HCT116 (cell line): ENCODE measurements around the gene ACAP3. TPM values are rescaled to one million over a fixed set of nuclear protein-coding genes. Genes with fewer than 3 reads are reported as not detected.
A peak's percentile ranks its signal among the peaks of the same experiment; 100 is the strongest.

Experiments
- ATAC-seq: fragments of 200-7000 bp; cut with Tn5 transposase; 2 replicates; pipeline ENCODE4 v1.9.1; 2020; ENCODE audit warnings: mild to moderate bottlenecking, moderate library complexity
- BruUV-seq: library from RNA; stranded (reverse); fragments of 400-500 nt; replicated peaks from 2 replicates; lab custom pipeline; 2021; lab: Mats Ljungman, UMichigan
- CTCF ChIA-PET: fragments of 300-600 bp; sonication (Branson Sonifier 250); formaldehyde crosslinking; loops from one replicate; lab custom pipeline; 2021; ENCODE audit warnings: antibody characterized with exemption; lab: Charles Lee
- POLR2A ChIA-PET: fragments of 300-600, 350-600 bp; sonication (Branson Sonifier 250); formaldehyde crosslinking; loops from one replicate; lab custom pipeline; 2021; ENCODE audit warnings: antibody characterized with exemption; lab: Charles Lee
- RAD21 ChIA-PET, 2 experiments: fragments of 300-600 bp; sonication (Branson Sonifier 250); formaldehyde crosslinking; loops; one replicate each; lab custom pipeline; 2023; ENCODE audit warnings: low total read pairs in 2 of 2; ENCODE audit not compliant: uncharacterized antibody in 2 of 2, unreplicated experiment in 2 of 2, low non-redundant PET in 1 of 2; lab: Charles Lee
- DNase-seq: peaks from one replicate; pipeline ENCODE4 v3.0.0-alpha.2; 2010; ENCODE audit warnings: low read depth, low spot score
- H2AFZ ChIP-seq: fragments of 200-600 bp; shearing (Covaris generic), sonication (generic); 2 replicates; pipeline ENCODE4 v1.6.1; 2017; ENCODE audit warnings: low read depth, mixed run types, mixed read lengths, antibody characterized with exemption, low read length; ENCODE audit not compliant: poor library complexity, severe bottlenecking
- H3K27ac ChIP-seq: 2 replicates; pipeline ENCODE4 v1.5.1; 2012; ENCODE audit warnings: low read depth, low read length
- H3K27me3 ChIP-seq: fragments of 200-600 bp; sonication (generic); 2 replicates; pipeline ENCODE4 v1.6.1; 2016; ENCODE audit warnings: mixed run types, low read length, mixed read lengths; ENCODE audit not compliant: insufficient read depth
- H3K36me3 ChIP-seq, 2 experiments: fragments of 200-500 bp in 1 of 2; fragments of 200-600 bp in 1 of 2; sonication (Bioruptor generic) in 1 of 2; sonication (generic) in 1 of 2; 2 replicates each; pipeline versions ENCODE4 v1.5.1 to v1.6.1; 2014 to 2016; ENCODE audit warnings: low read length in 2 of 2, inconsistent platforms in 1 of 2, mixed read lengths in 1 of 2, mixed run types in 1 of 2; ENCODE audit not compliant: insufficient read depth in 2 of 2, control insufficient read depth in 1 of 2
- H3K4me1 ChIP-seq, 2 experiments: fragments of 200-600 bp in 1 of 2; sonication (generic) in 1 of 2; 2 replicates each; pipeline versions ENCODE4 v1.5.1 to v1.6.1; 2012 to 2017; ENCODE audit warnings: low read length in 2 of 2, inconsistent platforms in 1 of 2, mild to moderate bottlenecking in 1 of 2, mixed read lengths in 1 of 2, mixed run types in 1 of 2, moderate library complexity in 1 of 2; ENCODE audit not compliant: insufficient read depth in 2 of 2, control insufficient read depth in 1 of 2
- H3K4me2 ChIP-seq: fragments of 200-600 bp; sonication (generic); 2 replicates; pipeline ENCODE4 v1.6.1; 2017; ENCODE audit warnings: mixed run types, low read length, mixed read lengths
- H3K4me3 ChIP-seq, 2 experiments: fragments of 200-600 bp in 1 of 2; sonication (generic) in 1 of 2; replicated peaks in 1 of 2; 2 replicates each; pipeline ENCODE4 v1.5.1; 2011 to 2016; ENCODE audit warnings: low read length in 2 of 2, control low read depth in 1 of 2, low read depth in 1 of 2, mild to moderate bottlenecking in 1 of 2, mixed read lengths in 1 of 2, mixed run types in 1 of 2
- H3K79me2 ChIP-seq: fragments of 200-600 bp; sonication (generic); 2 replicates; pipeline ENCODE4 v1.6.1; 2017; ENCODE audit warnings: mild to moderate bottlenecking, mixed run types, low read length, moderate library complexity, mixed read lengths; ENCODE audit not compliant: insufficient read depth
- H3K9ac ChIP-seq: fragments of 200-600 bp; sonication (generic); 2 replicates; pipeline ENCODE4 v1.6.1; 2016; ENCODE audit warnings: low read length, mixed read lengths
- H3K9me2 ChIP-seq: fragments of 200-600 bp; sonication (generic), shearing (Covaris generic); 2 replicates; pipeline ENCODE4 v1.6.1; 2017; ENCODE audit warnings: mixed run types, mild to moderate bottlenecking, moderate library complexity; ENCODE audit not compliant: insufficient read depth
- H3K9me3 ChIP-seq, 2 experiments: fragments of 200-500 bp in 1 of 2; fragments of 200-600 bp in 1 of 2; sonication (Bioruptor generic) in 1 of 2; sonication (generic) in 1 of 2; 2 replicates each; pipeline ENCODE4 v1.6.1; 2014 to 2017; ENCODE audit warnings: low read length in 2 of 2, mixed read lengths in 2 of 2, inconsistent platforms in 1 of 2, low read depth in 1 of 2, mild to moderate bottlenecking in 1 of 2, mixed run types in 1 of 2, moderate library complexity in 1 of 2; ENCODE audit not compliant: control insufficient read depth in 1 of 2, insufficient read depth in 1 of 2
- H4K20me1 ChIP-seq: fragments of 200-600 bp; sonication (generic), shearing (Covaris generic); 2 replicates; pipeline ENCODE4 v1.6.1; 2017; ENCODE audit warnings: mixed run types, mild to moderate bottlenecking, moderate library complexity; ENCODE audit not compliant: insufficient read depth
- ATF3 ChIP-seq: IDR thresholded peaks from 2 replicates; pipeline ENCODE4 v1.6.1; 2012
- CEBPB ChIP-seq: IDR thresholded peaks from 2 replicates; pipeline ENCODE4 v1.6.1; 2012; ENCODE audit warnings: low read depth
- EGR1 ChIP-seq: IDR thresholded peaks from 2 replicates; pipeline ENCODE4 v1.6.1; 2012; ENCODE audit warnings: low read depth
- ELF1 ChIP-seq: IDR thresholded peaks from 2 replicates; pipeline ENCODE4 v1.6.1; 2012; ENCODE audit warnings: low read depth, borderline replicate concordance
- MAX ChIP-seq: IDR thresholded peaks from 2 replicates; pipeline ENCODE4 v1.6.1; 2012
- REST ChIP-seq: IDR thresholded peaks from 2 replicates; pipeline ENCODE4 v1.6.1; 2012; ENCODE audit warnings: low read depth
- SRF ChIP-seq: IDR thresholded peaks from 2 replicates; pipeline ENCODE4 v1.6.1; 2012; ENCODE audit warnings: low read depth
- intact Hi-C: fragments of 100-400 bp; cut with micrococcal nuclease; formaldehyde crosslinking; loops from 2 replicates; pipeline ENCODE4 v1.10.0; 2022
- total RNA-seq: library from RNA; stranded (reverse); gene quantifications from one replicate; pipeline ENCODE4 v1.2.1, GENCODE V29; 2021; ENCODE audit not compliant: unreplicated experiment

The ACAP3 gene
- total RNA-seq, 1 experiment from 2014 or later = 38.8 TPM

DNA sequence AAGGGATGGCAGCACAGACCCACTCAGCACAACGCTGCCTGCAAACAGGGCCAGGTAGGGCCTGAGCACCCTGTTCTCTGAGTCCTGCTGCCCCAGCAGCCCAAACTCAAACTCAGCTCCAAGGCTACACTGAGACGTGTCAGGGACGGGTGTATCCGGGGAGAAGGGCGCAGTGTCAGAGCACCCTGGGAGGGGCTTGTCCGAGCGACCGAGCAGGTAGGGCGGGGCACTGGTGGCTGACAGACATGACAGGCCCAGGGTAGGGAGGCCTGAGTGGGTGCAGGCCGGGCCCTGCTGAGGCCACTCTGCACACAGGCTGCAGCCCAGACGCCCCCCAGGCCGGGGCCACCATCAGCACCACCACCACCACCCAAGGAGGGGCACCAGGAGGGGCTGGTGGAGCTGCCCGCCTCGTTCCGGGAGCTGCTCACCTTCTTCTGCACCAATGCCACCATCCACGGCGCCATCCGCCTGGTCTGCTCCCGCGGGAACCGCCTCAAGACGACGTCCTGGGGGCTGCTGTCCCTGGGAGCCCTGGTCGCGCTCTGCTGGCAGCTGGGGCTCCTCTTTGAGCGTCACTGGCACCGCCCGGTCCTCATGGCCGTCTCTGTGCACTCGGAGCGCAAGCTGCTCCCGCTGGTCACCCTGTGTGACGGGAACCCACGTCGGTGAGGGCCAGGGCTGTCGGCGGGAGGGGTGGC, 22.0 kb downstream of the ACAP3 start:
- Histone ChIP-seq H2AFZ (no peak overlapping the region), H3K36me3 (no peaks in the 10 kb centered on the region), H3K9me3 (no peaks in the 10 kb centered on the region), H3K9ac (no peak overlapping the region), H4K20me1 (no peaks in the 10 kb centered on the region), H3K9me2 (no peaks in the 10 kb centered on the region), H3K4me2 (no peak overlapping the region), H3K79me2 (no peaks in the 10 kb centered on the region), H3K27ac (no peak overlapping the region; the same call in 1 of the 2 replicates), H3K4me1 (peaks cover 5 to 29% of the 10 kb centered on the region in 2 experiments; a peak in 3 of 4 replicates), H3K27me3 (no peaks in the 10 kb centered on the region), H3K4me3 (no peak overlapping the region)
- ChIA-PET RAD21 (no interaction called here), CTCF (no interaction called here), POLR2A (no interaction called here)
- intact Hi-C loops = no loop called here
- no TSS peak for BruUV-seq
- no peak for DNase-seq
- ATAC-seq = 0 out of 2 replicates have a peak, but pooled peaks have one; percentile 12
- TF ChIP-seq MAX (no peak), REST (no peak), EGR1 (no peak), ATF3 (no peak), ELF1 (no peak), SRF (no peak), CEBPB (no peak)
